ENCODE measurements around the gene TBC1D7.

Gene TBC1D7

DNA sequence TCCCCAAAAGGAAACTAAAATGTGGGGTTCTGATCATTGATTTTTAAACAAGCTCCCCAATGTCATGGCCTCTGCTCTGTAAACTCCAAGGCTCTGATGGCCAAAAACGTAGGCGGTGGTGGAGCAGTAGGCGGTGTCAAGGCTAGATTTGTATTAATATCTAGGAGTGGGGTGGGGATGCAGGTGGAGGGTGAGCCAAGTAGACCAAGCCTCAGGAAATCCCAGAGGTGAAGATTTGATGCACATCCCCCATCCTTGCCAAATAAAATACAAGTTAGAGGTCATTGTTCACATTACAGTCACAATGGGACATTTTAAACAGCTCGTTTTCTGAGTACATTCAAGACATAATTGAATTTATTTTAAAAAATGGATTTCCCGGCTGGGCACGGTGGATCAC is 30.9 kb upstream of the TBC1D7 start:
- ChIA-PET POLR2A (ENCODE audit: low non-redundant PET) (no interaction called here), CTCF (interaction anchor here (0.6 to 0.7 kb wide), 2 partner anchors 179 to 718 kb away, joined by 4 to 5 read pairs; no protein-coding TSS in a partner anchor)
- H3K27ac ChIP-seq: no peak overlapping the region
- no peak for DNase-seq (ENCODE audit: low spot score)
- TF ChIP-seq, protein P1, sequence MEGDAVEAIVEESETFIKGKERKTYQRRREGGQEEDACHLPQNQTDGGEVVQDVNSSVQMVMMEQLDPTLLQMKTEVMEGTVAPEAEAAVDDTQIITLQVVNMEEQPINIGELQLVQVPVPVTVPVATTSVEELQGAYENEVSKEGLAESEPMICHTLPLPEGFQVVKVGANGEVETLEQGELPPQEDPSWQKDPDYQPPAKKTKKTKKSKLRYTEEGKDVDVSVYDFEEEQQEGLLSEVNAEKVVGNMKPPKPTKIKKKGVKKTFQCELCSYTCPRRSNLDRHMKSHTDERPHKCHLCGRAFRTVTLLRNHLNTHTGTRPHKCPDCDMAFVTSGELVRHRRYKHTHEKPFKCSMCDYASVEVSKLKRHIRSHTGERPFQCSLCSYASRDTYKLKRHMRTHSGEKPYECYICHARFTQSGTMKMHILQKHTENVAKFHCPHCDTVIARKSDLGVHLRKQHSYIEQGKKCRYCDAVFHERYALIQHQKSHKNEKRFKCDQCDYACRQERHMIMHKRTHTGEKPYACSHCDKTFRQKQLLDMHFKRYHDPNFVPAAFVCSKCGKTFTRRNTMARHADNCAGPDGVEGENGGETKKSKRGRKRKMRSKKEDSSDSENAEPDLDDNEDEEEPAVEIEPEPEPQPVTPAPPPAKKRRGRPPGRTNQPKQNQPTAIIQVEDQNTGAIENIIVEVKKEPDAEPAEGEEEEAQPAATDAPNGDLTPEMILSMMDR (conservative IDR thresholded peaks at IDR 0.05; ENCODE audit: low read depth): no peak

DNA sequence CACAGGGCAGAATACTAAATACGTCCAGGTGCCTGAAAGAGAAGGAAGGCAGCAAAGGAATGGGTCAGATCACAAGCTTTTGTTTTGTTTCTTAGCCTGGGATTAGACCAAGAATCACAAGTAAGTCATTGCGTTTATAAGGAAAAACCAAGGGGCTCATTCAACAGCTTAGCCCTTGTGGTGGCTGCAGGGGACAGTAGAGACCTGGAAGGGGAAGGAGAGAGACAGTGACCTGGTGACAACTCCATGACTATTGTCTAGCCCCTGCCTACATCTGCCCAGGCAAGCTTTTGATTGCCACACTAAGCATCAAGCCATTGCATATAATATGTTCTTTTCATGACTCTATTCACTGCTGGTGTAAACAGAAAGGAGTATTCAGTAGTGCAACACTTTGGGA is 30.2 kb upstream of the TBC1D7 start:
- CTCF ChIA-PET: interaction anchor here (0.6 kb wide), 2 partner anchors 136 to 1748 kb away, joined by 3 to 4 read pairs; no protein-coding TSS in a partner anchor
- DNase-seq (ENCODE audit: low spot score): no peak

DNA sequence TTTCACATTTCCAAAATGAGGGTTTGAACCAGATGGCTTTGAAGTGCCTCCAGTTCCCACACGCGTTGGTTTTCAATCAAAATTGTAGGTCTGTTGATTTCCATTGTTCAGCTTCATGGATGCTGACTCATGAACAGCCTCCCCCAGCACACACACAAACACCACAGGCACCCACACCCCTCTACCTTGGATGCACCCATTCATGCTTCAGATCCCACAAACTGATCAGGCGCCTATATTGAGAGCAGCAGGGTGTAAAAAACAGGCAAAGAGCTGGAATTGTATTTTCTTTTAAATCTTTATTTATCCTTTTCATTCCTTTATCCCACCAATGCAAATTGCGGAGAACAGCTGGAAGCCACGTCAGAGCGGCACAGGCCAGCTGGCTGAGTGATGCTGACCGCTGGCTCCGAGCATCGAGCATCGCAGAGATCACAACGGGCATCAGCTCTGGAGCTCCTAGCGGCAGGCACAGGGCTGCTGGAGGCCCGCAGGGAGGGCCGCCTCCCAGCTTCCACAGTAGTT is 29.3 kb upstream of the TBC1D7 start:
- ChIA-PET CTCF (interaction anchor here (0.5 to 0.7 kb wide), 5 partner anchors 9 to 573 kb away, joined by 3 to 6 read pairs (median 3); no protein-coding TSS in a partner anchor), POLR2A (ENCODE audit: low non-redundant PET) (no interaction called here)
- no peak for DNase-seq (ENCODE audit: low spot score)
- no peak overlapping the region for H3K27ac ChIP-seq
- TF ChIP-seq, protein P1 (conservative IDR thresholded peaks at IDR 0.05; ENCODE audit: low read depth): no peak

More for the DNA sequence above, 30.2 kb upstream of the TBC1D7 start:
- TF ChIP-seq, protein P1 (conservative IDR thresholded peaks at IDR 0.05; ENCODE audit: low read depth): no peak
- no peak overlapping the region for H3K27ac ChIP-seq
- POLR2A ChIA-PET (ENCODE audit: low non-redundant PET): no interaction called here

DNA sequence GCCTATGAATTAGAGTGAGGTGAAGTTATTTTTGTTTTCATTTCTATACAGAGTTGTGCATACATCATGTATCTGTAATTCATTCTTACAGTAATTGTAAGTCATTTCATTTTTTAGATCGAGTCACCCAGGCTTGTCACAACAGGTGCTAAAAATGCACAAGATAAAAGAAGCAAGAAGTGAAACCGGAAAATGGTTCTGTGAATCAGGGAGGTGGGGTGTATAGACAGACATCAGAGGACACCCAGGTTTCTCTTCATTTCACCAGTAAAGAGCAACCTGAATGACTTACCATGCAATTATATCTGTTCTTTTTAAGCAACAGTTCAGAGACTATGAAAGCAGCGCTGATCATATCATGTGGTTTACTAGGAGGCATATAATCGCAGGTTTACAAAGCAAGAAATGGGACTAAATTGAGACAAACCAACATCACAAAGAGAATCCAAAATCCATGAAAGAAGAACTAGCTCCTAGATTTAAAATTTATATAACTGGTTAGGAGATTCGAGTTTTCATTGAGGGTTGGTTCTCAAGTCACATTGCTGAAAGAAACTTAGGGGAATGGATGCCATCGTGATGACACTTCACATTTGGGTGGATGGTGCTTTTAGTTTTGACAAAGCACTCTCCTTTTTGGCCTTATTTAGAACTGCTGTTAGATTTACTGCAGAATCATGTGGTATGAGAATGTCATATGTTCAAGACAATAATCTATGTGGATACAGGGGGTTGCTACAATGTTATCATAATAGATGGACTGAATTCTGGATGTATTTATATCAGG is 27.9 kb upstream of the TBC1D7 start:
- CTCF ChIA-PET: no interaction called here
- TF ChIP-seq, protein P1 (conservative IDR thresholded peaks at IDR 0.05; ENCODE audit: low read depth): no peak

DNA sequence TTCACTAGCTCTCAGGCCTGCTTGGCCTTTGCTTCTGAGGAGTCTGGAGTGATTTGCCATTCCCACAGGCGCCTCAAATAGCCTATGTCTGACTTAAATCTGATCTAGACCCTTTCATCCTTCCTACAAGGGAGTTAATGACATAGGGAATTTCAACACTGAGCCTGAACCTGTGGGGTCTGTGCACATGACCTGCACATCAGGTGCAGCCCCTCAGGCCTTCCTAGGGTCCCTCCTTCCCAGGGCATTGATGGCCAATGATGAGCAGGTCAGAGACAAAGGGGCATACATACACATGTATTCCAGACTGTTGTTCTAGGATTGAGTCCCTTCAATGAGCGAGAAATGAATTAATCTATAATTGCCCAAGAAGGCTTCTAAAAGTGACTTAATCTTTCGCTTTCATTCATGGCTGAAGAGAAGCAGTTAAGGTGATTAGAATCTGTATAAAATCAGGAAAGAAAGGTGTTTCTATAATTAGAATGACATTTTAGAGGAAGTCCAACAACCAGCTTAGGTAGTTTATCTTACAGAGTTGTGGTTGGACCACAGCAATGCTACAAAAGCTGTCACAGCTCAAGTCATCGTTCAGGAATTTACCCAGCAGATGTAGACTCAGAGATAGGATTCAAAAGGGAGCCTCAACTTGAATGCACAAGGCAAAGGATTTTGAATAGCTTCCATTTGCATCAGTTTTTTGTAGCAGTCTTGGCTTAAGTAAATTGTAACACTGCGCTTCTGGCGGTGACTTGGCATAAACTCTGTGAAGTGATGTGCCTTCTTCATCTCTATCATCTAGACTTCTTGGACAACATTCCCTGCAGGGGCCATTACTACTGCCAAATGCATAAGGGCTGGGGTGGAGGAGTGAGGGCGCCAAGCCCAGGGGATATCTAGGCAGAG is 27.0 kb upstream of the TBC1D7 start:
- peak; percentile 78 for DNase-seq (ENCODE audit: low spot score)
- TF ChIP-seq, protein P1 (conservative IDR thresholded peaks at IDR 0.05; ENCODE audit: low read depth): no peak
- POLR2A ChIA-PET (ENCODE audit: low non-redundant PET): no interaction called here
- CTCF ChIA-PET: interaction anchor here (0.6 to 1.2 kb wide), 2 partner anchors 23 to 439 kb away, joined by 3 to 5 read pairs; no protein-coding TSS in a partner anchor
- peak overlapping the region; percentile 57 for H3K27ac ChIP-seq

More for the DNA sequence above, 27.9 kb upstream of the TBC1D7 start:
- POLR2A ChIA-PET (ENCODE audit: low non-redundant PET): no interaction called here
- peak; percentile 69 for DNase-seq (ENCODE audit: low spot score)
- peak overlapping the region; percentile 32; the same call in 1 of the 2 replicates for H3K27ac ChIP-seq
